ENCODE results near the gene SHROOM4.

SHROOM4 gene

DNA sequence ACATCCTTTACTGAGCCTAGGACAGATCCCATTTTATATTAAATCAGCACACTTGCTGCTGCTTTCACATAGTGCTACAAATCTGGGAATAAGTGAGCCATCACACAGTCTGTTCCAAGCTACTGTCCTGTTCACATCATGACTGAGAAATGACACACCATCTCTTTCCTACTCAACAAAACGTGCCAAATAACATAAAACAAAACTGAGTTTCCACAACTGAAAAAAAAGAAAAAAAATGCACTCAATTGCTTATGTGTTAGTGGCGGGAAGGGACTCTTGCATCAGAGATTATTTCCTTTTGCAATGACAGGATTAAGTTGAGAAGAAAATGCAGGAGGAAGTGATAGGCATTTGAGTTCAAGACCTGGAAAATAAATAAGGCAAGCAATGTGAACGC lies 109.0 kb downstream of the SHROOM4 start:
- DNase-seq (ENCODE audit: low read depth in 2 of 2), result no peak

DNA sequence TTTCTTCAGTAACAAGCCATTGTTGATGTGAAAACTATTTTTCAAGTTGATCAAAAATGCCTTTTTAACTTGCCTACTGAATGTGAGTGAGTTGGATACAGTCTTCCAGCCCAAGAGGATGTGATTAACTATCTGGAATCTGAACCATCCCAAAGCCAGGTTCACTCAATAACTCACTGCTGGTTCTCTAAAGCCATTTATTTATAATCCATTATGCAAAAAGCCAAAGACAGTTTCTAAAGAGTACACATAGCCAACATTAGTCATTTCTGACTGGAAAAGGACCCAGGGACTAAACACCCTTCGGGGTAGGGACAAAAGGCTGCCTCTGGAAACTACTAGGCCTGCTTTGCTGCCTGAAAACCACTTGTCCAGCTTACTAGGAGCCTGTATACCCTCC lies 109.6 kb downstream of the SHROOM4 start:
- DNase-seq (ENCODE audit: low read depth in 2 of 2), result no peak

DNA sequence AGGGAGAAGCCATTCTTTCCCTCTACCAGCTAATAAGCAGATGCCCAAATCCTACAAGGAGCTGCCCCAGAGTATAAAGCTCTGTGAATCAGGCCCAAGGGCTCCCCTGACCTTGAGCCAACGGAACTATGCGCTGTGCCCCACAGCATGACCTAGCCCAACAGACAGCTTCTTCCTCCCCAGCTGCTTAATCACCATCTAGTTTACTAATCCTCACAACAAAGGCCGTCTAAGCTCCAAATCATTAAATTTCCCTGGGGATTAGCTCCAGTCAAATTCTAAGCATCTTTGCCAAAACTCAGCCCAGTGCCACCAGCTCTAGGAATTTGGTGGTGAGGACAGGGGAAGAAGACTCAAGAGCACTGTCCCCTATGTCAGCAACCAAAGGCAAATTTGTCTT lies 113.1 kb downstream of the SHROOM4 start:
- no peak for DNase-seq (ENCODE audit: low read depth in 2 of 2)

DNA sequence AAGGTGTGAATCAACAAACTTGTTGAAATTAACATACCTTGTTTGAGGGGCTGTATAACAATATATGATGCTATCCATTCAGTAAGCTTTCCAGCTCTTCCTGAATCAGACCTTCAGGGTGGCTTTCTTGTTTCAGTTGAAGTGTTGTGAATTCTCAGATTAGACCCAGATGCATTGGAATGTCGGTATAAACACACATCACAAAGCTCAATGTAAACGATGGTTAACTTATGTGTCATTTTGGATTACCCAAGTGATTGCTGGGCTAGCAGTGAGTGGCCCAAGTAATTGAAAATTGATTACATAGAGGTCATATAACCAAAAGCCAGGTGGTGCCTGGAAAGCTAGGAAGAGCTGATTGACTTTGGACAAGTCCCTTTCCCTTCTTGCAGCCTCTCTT lies 115.0 kb downstream of the SHROOM4 start:
- DNase-seq (ENCODE audit: low read depth in 2 of 2), result no peak

GRCh38 chrX:50697691-50698090 lies 116.3 kb downstream of the SHROOM4 start:
- no peak for DNase-seq (ENCODE audit: low read depth in 2 of 2)

GRCh38 chrX:50691820-50692219 lies 122.2 kb downstream of the SHROOM4 start:
- DNase-seq (ENCODE audit: low read depth in 2 of 2), result peak in 1 of 2 donors; percentile 16

DNA sequence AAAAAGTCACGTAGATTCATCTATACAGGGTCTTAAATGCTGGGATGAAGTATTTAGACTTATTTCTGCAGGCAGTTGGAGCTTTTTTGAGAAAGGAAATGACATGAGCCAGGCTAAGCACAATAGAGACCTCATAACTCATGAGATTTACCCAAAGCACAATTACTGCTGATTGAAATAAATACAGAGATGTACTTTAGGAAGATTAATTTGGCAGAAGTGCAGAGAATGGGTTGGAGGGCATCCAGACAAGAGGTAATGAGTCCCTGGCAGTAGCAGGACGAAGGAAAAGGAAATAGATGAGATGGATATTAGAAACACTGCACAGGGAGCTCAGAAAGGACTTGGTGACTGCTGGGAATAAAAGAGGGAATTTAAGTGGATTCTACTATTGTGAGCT lies 129.1 kb downstream of the SHROOM4 start:
- no peak for DNase-seq (ENCODE audit: low read depth in 2 of 2)

DNA sequence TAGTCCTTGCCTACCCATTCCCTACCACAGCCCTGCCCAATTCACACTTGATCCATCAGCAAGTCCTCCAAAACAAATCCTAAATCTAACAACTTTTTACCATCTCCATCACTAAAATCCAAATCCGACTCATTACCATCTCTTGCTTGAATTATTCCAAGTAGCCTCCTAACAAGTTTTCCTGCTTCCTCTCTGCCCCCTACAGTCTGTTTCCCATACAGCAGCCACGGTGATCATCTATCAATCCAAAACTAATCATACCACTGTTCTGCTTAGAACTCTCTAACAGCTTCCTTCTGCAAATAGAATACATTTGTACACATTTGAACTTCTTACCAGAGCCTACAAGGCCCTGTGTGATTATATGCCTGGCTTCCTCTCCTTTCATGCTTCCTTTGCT lies 133.0 kb downstream of the SHROOM4 start:
- DNase-seq (ENCODE audit: low read depth in 2 of 2), result no peak

- no peak for DNase-seq (ENCODE audit: low read depth in 2 of 2)
Measured at GRCh38 chrX:50677789-50678188, 136.2 kb downstream of the SHROOM4 start.

GRCh38 chrX:50671661-50672060 lies 142.3 kb downstream of the SHROOM4 start:
- DNase-seq (ENCODE audit: low read depth in 2 of 2), result no peak

- no peak for DNase-seq (ENCODE audit: low read depth in 2 of 2)
Measured at GRCh38 chrX:50668860-50669259, 145.1 kb downstream of the SHROOM4 start.

DNA sequence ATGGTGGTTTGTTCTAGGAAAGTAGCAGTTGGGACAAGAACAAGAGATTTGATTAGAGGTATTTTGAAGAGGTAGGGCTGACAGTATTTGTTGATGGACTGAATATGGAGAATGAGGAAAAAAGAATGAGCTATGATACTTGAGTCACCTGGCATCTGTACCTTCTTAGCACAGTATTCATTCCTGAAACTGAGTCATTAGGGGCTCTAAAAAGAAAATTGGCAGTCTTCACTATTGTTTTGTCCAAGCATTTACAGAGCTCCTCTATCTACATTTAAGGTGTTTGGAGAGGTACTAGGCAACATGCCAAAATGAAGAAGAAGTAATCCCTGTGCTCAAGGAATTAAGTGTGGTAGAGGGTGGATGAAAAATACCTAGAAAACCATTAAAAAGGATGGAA lies 165.8 kb downstream of the SHROOM4 start:
- no peak for DNase-seq (ENCODE audit: low read depth in 2 of 2)

DNA sequence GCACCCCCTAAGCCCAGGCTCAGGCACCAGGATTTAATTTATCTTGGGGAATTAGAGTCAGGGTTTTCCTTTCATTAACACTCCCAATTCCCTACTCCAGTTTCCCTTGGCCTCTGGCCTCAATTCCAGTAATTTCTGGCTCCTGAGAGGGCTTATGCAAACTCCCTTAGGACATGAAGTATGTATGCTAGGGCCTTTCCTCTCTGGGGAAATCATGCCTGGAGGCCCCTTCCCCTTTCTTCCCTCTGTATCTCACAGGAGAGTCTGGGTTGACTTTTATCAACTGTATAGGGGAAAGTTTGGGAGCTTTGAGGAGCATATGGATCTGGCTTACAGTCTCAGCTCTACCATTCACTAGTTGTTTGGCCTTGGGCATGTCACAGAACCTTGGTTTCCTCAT lies 169.5 kb downstream of the SHROOM4 start:
- DNase-seq (ENCODE audit: low read depth in 2 of 2), result no peak

- no peak for DNase-seq (ENCODE audit: low read depth in 2 of 2)
Measured at GRCh38 chrX:50643525-50644137, 170.4 kb downstream of the SHROOM4 start.

GRCh38 chrX:50638123-50638522 lies 175.9 kb downstream of the SHROOM4 start:
- DNase-seq (ENCODE audit: low read depth in 2 of 2), result no peak

GRCh38 chrX:50635817-50636365 lies 178.1 kb downstream of the SHROOM4 start:
- no peak for DNase-seq (ENCODE audit: low read depth in 2 of 2)

DNA sequence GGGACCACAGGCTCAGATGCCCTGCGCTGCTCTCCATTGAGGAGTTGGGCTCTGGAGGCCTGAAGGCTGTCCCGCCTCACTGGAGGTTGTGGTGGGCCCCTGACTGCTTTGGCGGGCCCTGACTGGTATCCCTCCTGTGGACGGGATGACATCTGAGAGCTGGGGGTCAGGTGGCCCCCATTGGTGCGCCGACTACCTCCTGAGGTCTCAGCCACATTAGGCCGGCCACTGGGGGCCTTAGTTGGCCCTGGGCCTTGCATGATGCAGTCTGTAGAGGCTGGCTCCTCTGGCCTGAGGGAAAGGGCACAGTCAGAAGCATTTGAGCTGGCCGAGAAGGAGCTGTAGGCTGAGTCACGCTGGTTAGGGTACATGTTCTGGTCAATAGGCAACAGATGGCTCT lies 178.8 kb downstream of the SHROOM4 start:
- no peak for DNase-seq (ENCODE audit: low read depth in 2 of 2)

GRCh38 chrX:50629774-50630173 lies 184.2 kb downstream of the SHROOM4 start:
- no peak for DNase-seq (ENCODE audit: low read depth in 2 of 2)

- no peak for DNase-seq (ENCODE audit: low read depth in 2 of 2)
Measured at GRCh38 chrX:50627696-50628095, 186.3 kb downstream of the SHROOM4 start.

DNA sequence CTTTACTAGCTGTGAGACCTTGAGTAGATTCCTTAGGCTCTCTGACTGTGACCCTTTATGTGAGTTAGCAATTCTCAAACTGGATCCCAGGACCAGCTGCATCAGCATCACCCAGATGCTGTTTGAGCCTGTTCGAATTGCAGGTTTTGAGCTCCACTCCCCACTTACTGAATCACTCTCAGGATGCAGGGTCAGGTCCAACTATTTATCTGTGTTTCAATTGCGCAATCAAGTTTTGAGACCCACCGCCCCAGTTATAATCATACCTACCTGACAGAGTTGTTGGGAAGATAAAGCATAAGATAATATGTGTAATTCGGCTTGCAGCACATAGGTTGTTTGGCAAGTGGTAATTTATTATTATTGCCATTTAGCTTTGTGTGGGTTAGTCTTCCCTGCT lies 187.6 kb downstream of the SHROOM4 start:
- no peak for DNase-seq (ENCODE audit: low read depth in 2 of 2)

DNA sequence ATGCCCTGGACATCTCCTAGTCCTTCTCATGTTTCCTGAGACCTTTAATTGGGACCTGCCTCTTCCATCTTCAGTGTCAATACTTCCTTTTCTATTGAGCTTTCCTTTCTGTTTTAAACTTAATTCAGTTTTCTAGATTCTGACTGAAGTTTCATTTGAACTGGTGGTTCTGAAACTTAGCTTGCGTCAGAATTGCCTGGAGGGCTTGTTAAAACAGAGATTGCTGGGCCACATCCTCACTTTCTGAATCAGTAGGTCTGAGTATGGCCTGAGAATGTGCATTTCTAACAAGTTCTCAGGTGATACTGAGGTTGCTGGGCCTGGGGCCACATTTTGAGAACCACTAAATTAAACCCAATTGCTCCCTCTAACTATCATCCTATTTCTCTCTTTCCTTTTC lies 191.2 kb downstream of the SHROOM4 start:
- DNase-seq (ENCODE audit: low read depth in 2 of 2), result no peak

DNA sequence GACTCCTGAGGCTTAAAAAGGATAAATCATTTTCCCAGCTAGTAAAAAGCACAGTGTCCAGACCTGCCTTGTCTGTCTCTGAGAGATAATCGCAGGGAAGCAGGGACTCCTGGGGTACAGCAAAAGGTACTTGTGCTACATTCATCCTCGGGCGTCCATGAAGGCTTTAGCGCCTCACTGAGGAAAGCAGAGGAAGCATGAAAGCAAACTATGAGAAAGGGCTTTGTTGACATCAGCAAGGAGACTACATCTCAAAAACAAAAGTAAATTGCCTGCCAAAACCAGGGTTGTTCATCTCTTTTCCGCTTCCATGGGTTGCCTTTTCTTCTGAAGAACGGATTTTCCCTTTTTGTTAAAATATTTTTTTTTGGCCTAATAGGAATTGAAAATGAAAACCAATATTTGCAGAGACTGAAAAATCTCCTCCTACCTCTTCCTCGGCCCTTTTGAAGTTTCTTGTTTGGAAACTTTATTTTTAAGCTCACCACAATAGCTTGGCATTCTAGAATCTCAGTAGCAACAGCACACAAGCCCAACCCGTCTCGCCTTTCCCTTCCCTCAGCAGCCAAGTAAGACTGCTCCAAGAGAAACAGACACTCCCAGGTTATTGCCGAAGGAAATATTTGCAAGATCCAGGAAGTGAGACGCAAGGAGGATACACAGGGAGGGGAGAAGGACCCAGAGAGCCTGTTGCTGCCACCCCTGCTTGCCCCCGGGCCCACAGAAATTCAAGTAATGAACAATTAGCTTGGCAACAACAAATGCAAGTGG lies 195.0 kb downstream of the SHROOM4 start:
- no peak for DNase-seq (ENCODE audit: low read depth in 2 of 2)

DNA sequence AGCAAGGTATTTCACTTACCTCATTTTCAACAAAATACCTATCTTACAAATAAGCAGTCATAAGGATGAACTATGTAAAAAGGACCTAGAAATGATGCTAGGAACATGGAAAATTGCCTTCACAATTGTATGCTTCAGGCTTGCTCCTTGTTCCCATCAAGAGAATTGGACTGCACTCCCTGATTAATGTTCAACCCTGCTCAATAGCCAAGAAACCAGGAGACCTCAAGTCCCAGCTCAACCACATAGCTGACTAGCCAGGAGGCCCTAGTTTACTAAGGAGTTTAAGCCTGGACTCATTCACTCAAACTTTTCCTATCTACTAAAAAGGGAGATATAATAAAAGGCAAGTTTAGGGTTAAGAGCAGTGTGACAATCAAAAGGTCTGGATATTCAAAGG lies 196.8 kb downstream of the SHROOM4 start:
- DNase-seq (ENCODE audit: low read depth in 2 of 2), result no peak
